ENCODE data around the gene ODAD3.
A peak's percentile ranks its signal among the peaks of the same experiment; 100 is the strongest.
"Not testable (repeated sequence)": the region's sequence is repeated elsewhere in the genome, so short reads cannot be mapped to it uniquely, and the experiment has no call there.

ODAD3 gene

GRCh38 chr19:11458912-11459311, 24.0 kb upstream of the ODAD3 start:
- not testable (repeated sequence) for DNase-seq

- no peak for DNase-seq
Observed at GRCh38 chr19:11458236-11458900, 23.4 kb upstream of the ODAD3 start.

DNA sequence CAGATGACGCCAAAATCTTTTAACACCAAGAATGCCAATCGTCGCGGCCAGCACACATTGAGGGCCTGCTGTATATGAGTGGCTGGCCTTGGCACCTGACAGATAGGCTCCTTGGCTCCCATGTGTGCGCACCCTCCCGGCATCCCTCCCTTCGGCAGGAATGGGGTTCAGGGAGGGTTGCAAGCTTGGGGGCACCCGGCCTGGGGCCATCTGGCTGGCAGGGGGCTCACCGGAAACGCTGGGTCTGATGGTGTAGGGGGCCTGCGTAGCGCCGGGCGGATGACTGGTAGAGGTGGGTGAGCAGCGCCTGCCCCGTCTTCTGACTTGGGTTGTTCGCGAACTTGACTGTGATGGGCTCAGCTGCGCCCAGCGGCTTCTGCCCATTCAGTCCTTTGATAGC, 22.9 kb upstream of the ODAD3 start:
- no peak for DNase-seq

DNA sequence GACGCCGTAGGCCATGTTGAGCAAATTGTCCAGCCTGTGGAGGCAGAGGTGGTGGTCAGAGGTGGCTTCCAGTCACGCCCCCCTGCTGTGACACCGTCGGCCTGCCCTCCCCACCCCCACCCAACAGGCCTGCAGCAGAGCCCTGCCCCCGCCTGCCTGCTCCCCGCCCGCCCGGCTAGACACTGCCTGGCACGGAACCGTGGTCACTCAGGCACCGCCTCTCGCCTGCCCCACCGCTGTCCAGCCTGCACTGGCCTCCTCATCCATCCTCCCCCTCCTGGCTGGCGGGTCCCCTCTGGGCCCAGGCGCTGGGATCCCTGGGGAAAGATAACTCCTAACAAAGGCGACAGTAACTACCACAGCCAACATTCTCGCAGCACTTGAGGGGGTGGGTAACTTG, 22.2 kb upstream of the ODAD3 start:
- no peak for DNase-seq

DNA sequence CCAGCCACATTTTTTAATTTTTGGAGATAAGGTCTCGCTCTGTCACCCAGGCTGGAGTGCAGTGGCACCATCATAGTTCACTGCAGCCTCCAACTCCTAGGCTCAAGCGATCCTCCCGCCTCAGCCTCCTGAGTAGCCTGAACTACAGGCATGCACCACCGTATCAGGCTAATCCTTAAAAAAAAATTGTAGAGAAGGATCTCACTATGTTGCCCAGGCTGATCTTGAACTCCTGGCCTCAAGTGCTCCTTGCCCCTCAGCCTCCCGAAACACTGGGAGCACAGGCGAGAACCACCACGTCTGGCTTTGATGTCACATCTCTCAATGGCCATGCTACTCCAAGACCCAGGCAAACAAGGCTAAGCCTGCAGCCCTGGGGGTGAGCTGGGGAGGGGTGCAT, 21.7 kb upstream of the ODAD3 start:
- no peak for DNase-seq

DNA sequence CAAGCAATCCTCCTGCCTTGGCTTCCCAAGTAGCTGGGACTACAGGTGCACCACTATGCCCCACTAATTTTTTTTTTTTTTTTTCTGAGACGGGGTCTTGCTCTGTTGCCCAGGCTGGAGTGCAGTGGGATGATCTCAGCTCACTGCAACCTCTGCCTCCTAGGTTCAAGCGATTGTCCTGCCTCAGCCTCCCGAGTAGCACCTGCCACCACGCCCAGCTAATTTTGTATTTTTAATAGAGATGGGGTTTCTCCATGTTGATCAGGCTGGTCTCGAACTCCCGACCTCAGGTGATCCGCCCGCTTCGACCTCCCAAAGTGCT, 20.3 kb upstream of the ODAD3 start:
- not testable (repeated sequence) for DNase-seq

DNA sequence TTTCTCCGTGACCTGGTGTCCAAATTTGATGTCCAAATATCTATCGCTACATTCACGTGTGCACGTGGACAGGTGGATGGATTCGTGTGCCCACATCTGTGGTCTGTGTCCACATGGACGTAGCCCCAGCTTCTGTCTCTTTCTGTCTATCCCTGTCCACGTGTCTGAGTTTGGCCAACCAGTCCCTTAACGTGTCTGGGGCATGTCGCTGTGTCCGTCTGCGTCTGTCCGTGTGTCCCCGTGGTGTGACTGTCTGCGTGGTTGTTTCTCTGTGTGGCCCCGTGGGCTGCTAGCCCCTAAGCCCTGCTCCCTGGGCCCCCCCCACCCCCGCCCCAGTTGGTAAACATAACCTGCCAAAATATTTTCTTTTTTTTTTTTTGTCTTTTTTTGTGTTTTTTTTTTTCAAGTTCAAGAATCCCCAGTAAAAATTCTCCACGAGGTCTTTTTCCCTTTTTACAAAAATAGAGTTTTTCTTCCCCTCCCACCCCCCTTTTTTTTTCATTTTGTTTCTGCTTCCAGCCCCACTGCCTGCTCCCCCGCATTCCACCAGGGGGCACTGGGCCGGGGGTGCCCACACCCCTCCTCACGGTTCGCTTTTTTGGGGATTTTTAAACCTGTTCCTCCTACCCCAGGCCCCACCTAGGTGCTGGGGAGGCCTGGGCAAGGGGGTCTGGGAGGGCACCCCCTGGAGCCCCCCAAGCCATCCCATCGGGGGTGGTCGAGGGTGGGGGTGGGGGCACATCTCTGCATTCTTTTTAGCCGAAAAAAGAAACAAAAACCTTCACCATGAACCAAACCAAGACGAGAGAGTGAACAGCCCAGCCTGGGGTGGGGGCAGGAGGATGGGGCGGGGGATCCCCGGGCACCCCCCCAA, 18.8 kb upstream of the ODAD3 start:
- DNase-seq = no peak

GRCh38 chr19:11452620-11453310, 17.8 kb upstream of the ODAD3 start:
- DNase-seq = no peak

DNA sequence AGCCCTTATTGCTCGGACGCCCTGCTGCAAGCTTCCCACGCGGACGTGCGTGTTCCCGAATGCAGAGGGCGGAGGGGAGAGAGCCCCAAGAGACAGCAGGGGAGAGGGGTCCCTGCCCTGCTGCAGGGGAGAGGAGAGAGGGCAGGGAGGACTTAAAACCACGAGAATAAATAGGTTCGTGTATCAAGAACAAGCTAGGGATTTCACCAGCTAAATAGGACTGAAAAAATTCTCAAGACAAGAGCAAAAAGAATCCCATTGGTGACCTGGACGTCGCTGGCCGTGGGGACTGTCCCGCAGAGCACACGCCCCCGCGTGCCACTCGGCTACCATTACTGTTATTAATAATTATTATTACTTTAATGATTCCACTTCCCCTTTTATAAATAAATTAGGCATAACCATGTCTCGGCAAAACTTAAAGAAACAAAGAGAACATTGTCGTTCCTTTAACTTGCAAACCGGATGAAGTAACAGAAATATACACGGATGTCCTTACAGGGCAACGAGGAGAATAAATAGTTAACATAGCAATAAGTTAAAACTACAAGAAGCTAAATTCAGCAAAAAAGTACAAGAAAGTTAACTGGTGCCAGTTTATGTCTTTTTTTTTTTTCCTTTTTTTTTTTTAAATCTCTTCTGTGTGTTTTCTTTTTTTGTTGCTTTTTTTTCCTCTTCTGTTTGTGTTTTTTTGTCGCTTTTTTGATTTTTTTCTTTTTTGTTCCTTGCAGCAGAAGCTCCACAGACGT, 17.1 kb upstream of the ODAD3 start:
- DNase-seq = no peak

- no peak for DNase-seq
Observed at GRCh38 chr19:11451327-11451870, 16.5 kb upstream of the ODAD3 start.

DNA sequence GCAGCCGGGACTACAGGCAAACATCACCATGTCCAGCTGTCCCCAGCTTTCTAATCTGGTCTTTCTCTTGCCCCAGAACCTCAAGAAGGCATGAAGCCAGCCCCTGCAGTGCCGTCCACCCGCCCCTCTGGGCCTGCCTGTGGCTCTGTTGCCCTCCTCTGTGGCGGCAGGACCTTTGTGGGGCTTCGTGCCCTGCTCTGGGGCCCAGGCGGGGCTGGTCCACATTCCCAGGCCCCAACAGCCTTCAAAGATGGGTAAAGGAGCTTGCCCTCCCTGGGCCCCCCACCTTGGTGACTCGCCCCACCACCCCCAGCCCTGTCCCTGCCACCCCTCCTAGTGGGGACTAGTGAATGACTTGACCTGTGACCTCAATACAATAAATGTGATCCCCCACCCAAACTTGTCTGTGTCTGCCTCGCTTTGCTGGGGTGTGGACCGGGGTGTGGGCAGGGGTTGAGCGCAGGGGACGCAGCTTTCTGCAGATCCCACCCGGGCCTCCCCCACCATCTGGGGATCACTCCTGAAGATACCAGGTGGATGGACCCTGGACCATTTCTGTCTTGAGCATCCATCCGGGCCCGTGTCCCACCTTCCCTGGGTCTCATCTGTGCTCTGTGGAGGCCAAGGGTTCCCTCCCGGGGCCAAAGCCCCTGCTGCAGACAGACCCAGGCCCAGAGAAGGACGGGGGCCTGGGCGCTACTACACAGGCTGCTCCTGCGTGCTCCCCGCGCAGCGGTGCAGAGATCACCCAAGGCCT, 15.8 kb upstream of the ODAD3 start:
- DNase-seq = no peak

- no peak for DNase-seq
Observed at GRCh38 chr19:11448923-11449554, 14.1 kb upstream of the ODAD3 start.

GRCh38 chr19:11448410-11448809, 13.5 kb upstream of the ODAD3 start:
- DNase-seq = no peak

GRCh38 chr19:11447347-11448262, 12.7 kb upstream of the ODAD3 start:
- no peak for DNase-seq

GRCh38 chr19:11446652-11447301, 11.9 kb upstream of the ODAD3 start:
- DNase-seq = peak; percentile 34 to 36

DNA sequence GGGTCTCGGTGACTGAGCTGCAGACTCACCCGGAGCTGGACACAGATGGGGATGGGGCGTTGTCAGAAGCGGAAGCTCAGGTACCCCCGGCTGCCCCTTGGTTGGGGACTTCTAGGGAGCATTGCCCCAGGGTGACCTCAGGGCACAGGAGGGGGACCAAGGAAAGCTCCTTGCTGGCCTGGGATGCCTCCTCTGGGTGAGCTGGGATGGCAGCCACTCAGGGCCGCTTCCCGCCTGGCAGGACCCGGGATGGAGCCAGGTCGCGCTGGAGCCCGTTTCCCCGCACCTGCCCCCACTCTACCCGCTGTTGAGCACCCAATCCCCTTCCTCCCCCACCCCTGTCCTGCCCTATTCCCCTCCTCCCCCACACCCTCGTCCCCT, 11.3 kb upstream of the ODAD3 start:
- no peak for DNase-seq

DNA sequence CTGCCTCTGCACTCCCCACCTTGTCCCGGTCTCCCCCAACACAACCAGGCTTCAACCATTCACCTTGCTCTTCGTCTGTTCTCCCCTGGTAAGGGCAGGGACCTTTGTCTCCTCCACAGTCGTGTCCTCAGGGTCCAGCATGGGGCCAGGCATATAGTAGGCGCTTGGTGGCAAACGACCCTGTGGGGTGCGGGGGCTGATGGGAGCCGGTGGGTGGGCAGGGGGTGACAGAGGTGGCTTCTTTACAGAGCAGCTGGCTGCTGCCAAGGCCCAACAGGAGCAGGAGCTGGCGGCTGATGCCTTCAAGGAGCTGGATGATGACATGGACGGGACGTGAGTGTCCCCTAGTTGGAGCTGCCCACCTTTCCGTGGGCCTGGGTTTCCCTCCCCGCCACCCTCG, 10.2 kb upstream of the ODAD3 start:
- DNase-seq = no peak

DNA sequence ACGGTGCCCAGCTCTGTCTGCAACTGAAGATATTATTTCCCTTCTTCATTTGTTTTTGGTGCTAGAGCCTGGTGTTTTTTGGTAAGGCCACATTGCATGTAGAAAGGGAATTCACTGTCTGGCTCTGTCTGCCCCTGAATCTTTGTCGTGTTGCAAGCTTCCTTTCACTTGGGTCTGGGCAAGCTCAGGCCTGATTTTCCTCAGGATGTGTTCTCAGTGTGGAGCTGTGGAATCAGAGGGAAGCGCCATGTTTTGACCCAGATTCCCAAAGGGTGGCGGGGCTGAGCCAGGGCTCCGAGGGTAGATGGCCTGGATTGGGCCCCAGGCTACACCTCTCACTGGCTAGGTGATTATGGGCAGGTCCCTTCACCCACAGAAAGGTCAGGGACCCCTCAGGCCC, 9.1 kb upstream of the ODAD3 start:
- no peak for DNase-seq

GRCh38 chr19:11437955-11438354, 3.0 kb upstream of the ODAD3 start:
- DNase-seq = peak in 1 of 2 donors; percentile 74

- no peak for DNase-seq
Observed at GRCh38 chr19:11435833-11436313, 952 bp upstream of the ODAD3 start.
